ENCODE results near the gene PLPPR4.
"Not testable (repeated sequence)": the region's sequence is repeated elsewhere in the genome, so short reads cannot be mapped to it uniquely, and the experiment has no call there.

The PLPPR4 gene

GRCh38 chr1:99240621-99241020 lies 23.7 kb upstream of the PLPPR4 start:
- DNase-seq (ENCODE audit: low read depth in 2 of 2): no peak
- TF ChIP-seq, protein P1, sequence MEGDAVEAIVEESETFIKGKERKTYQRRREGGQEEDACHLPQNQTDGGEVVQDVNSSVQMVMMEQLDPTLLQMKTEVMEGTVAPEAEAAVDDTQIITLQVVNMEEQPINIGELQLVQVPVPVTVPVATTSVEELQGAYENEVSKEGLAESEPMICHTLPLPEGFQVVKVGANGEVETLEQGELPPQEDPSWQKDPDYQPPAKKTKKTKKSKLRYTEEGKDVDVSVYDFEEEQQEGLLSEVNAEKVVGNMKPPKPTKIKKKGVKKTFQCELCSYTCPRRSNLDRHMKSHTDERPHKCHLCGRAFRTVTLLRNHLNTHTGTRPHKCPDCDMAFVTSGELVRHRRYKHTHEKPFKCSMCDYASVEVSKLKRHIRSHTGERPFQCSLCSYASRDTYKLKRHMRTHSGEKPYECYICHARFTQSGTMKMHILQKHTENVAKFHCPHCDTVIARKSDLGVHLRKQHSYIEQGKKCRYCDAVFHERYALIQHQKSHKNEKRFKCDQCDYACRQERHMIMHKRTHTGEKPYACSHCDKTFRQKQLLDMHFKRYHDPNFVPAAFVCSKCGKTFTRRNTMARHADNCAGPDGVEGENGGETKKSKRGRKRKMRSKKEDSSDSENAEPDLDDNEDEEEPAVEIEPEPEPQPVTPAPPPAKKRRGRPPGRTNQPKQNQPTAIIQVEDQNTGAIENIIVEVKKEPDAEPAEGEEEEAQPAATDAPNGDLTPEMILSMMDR (IDR thresholded peaks at IDR 0.05; ENCODE audit: low read depth, low read length): no peak
- H3K4me3 ChIP-seq (replicated peaks in 1 of 2; ENCODE audit: low read depth in 2 of 2, low read length in 2 of 2): no peak overlapping the region

DNA sequence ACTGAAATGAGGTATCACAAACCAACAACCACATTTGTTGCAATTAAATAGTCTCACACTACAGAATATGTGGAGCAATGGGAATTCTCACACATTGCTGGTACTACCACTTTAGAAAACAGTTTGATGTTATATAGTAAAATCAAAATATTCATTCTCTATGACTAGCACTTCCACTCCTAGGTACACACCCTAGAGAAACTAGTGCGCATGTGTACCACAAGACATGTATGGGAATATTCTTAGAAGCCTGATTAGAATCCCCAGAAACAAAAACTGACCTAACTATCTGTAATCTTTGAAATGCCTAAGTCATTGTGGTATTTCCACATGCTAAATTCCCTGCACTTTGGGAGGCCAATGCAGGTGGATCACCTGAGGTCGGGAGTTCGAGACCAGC lies 18.1 kb upstream of the PLPPR4 start:
- no peak for DNase-seq (ENCODE audit: low read depth in 2 of 2)
- TF ChIP-seq, protein P1 (IDR thresholded peaks at IDR 0.05; ENCODE audit: low read depth, low read length): no peak

GRCh38 chr1:99247199-99247598 lies 17.1 kb upstream of the PLPPR4 start:
- DNase-seq (ENCODE audit: low read depth in 2 of 2): no peak
- no peak overlapping the region for H3K4me3 ChIP-seq (replicated peaks in 1 of 2; ENCODE audit: low read depth in 2 of 2, low read length in 2 of 2)
- TF ChIP-seq, protein P1 (IDR thresholded peaks at IDR 0.05; ENCODE audit: low read depth, low read length): no peak

More for the DNA sequence above, 18.1 kb upstream of the PLPPR4 start:
- H3K4me3 ChIP-seq (replicated peaks in 1 of 2; ENCODE audit: low read depth in 2 of 2, low read length in 2 of 2): no peak overlapping the region

GRCh38 chr1:99250728-99251127 lies 13.6 kb upstream of the PLPPR4 start:
- TF ChIP-seq, protein P1 (IDR thresholded peaks at IDR 0.05; ENCODE audit: low read depth, low read length): no peak
- DNase-seq (ENCODE audit: low read depth in 2 of 2): no peak
- H3K4me3 ChIP-seq (replicated peaks in 1 of 2; ENCODE audit: low read depth in 2 of 2, low read length in 2 of 2): no peak overlapping the region

GRCh38 chr1:99251308-99251707 lies 13.0 kb upstream of the PLPPR4 start:
- TF ChIP-seq, protein P1 (IDR thresholded peaks at IDR 0.05; ENCODE audit: low read depth, low read length): no peak
- H3K4me3 ChIP-seq (replicated peaks in 1 of 2; ENCODE audit: low read depth in 2 of 2, low read length in 2 of 2): no peak overlapping the region
- no peak for DNase-seq (ENCODE audit: low read depth in 2 of 2)

GRCh38 chr1:99252630-99253029 lies 11.7 kb upstream of the PLPPR4 start:
- TF ChIP-seq, protein P1 (IDR thresholded peaks at IDR 0.05; ENCODE audit: low read depth, low read length): no peak
- no peak for DNase-seq (ENCODE audit: low read depth in 2 of 2)
- no peak overlapping the region for H3K4me3 ChIP-seq (replicated peaks in 1 of 2; ENCODE audit: low read depth in 2 of 2, low read length in 2 of 2)

DNA sequence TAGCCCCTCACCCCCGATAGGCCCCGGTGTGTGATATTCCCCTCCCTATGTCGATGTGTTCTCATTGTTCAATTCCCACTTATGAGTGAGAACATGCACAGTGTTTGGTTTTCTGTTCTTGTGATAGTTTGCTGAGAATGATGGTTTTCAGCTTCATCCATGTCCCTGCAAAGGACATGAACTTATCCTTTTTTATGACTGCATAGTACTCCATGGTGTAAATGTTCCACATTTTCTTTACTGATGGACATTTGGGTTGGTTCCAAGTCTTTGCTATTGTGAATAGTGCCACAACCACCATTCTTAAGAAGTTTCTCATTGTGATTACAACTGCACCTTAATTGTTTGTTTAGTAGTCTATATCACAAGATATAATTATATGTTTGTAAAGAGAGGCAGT lies 3.9 kb upstream of the PLPPR4 start:
- H3K4me3 ChIP-seq (replicated peaks in 1 of 2; ENCODE audit: low read depth in 2 of 2, low read length in 2 of 2); DNase-seq (ENCODE audit: low read depth in 2 of 2): not testable (repeated sequence)
